ENCODE data around the gene MED9. TPM values are rescaled to one million over a fixed set of nuclear protein-coding genes. Genes with fewer than 3 reads are reported as not detected.

Gene MED9
- total and polyA plus RNA-seq, 2 donors (not counting 3 experiments of a cell fraction or from before 2014, with no cell fraction given) = 15.1 to 18.2 TPM

DNA sequence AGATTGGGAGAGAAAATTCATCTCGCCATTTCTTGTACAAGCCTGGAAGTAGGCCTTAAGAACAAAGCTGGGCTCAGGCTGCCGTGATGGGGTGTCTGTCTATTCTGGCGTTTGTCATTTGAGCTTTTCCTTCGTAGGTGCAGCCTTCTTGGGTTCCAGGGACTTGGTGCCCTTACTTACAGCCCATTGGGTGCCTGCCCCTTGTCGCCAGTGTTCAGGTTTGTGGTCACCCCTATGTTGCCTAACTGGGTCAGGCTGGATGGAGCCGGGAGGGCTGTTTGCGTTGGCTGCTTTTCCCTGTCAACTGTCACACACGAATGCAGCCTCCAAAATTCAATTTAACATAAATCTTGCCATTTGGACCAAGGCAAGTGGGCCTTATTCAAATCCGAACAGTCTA lies 23.7 kb upstream of the MED9 start:
- Histone ChIP-seq H3K9ac (replicated peaks; ENCODE audit: extremely low read depth, insufficient read depth, low read length) (no peak overlapping the region), H3K27me3 (ENCODE audit: control insufficient read depth in 2 of 2, insufficient read depth in 2 of 2, low read length in 2 of 2) (peaks cover 0 to 13% of the 10 kb centered on the region in 2 experiments), H3K9me1 (replicated peaks; ENCODE audit: control insufficient read depth, extremely low read depth, insufficient read depth, low read length) (no peaks in the 10 kb centered on the region), H3K4me2 (ENCODE audit: insufficient read depth, low read length) (no peak overlapping the region), H3K9me3 (replicated peaks; ENCODE audit: control insufficient read depth, insufficient read depth, low read length) (no peaks in the 10 kb centered on the region), H2AFZ (ENCODE audit: low read depth, low read length) (no peak overlapping the region), H3K4me1 (ENCODE audit: control insufficient read depth, extremely low read depth, insufficient read depth, low read length) (peaks cover 2% of the 10 kb centered on the region), H3K27ac (ENCODE audit: insufficient read depth, low read depth, low read length) (no peak overlapping the region), H4K20me1 (replicated peaks; ENCODE audit: control insufficient read depth, extremely low read depth, insufficient read depth, low read length) (no peaks in the 10 kb centered on the region), H3K79me2 (ENCODE audit: control insufficient read depth, insufficient read depth, low read length) (no peaks in the 10 kb centered on the region), H3K36me3 (ENCODE audit: control insufficient read depth in 2 of 2, extremely low read depth in 1 of 2, insufficient read depth in 2 of 2, low read length in 2 of 2) (no peaks in the 10 kb centered on the region), H3K4me3 (replicated peaks in 1 of 3; ENCODE audit: insufficient read depth in 1 of 3, low read depth in 1 of 3, low read length in 3 of 3) (no peak overlapping the region)
- dilution Hi-C loops (cut with MboI; ENCODE audit: extremely low pct_ligation_motif_present, low sequenced_read_pairs) (no loop called here), intact Hi-C loops (cut with micrococcal nuclease) (no loop called here)
- FAIRE-seq (no peak), DNase-seq (ENCODE audit: low read depth, low spot score) (no peak)
- ChIA-PET CTCF (no interaction called here), POLR2A (interaction anchor here (0.6 kb wide), 1 partner anchor 43 kb away, joined by 3 read pairs; the partner anchor contains the start of gene RASD1)
- BruUV-seq (replicated peaks) = no TSS peak
- TF ChIP-seq, protein P1, sequence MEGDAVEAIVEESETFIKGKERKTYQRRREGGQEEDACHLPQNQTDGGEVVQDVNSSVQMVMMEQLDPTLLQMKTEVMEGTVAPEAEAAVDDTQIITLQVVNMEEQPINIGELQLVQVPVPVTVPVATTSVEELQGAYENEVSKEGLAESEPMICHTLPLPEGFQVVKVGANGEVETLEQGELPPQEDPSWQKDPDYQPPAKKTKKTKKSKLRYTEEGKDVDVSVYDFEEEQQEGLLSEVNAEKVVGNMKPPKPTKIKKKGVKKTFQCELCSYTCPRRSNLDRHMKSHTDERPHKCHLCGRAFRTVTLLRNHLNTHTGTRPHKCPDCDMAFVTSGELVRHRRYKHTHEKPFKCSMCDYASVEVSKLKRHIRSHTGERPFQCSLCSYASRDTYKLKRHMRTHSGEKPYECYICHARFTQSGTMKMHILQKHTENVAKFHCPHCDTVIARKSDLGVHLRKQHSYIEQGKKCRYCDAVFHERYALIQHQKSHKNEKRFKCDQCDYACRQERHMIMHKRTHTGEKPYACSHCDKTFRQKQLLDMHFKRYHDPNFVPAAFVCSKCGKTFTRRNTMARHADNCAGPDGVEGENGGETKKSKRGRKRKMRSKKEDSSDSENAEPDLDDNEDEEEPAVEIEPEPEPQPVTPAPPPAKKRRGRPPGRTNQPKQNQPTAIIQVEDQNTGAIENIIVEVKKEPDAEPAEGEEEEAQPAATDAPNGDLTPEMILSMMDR (IDR thresholded peaks at IDR 0.05; ENCODE audit: extremely low read depth in 1 of 2, insufficient read depth in 1 of 2, low read depth in 1 of 2, low read length in 2 of 2) = no peak
- TF ChIP-seq POLR2A (IDR thresholded peaks at IDR 0.05; ENCODE audit: low read depth, low read length) (no peak), FOS (IDR thresholded peaks at IDR 0.05; ENCODE audit: borderline replicate concordance, insufficient read depth, low read length) (no peak), MYC (IDR thresholded peaks at IDR 0.05; ENCODE audit: low read depth, low read length) (no peak), JUN (IDR thresholded peaks at IDR 0.05; ENCODE audit: borderline replicate concordance, insufficient read depth, insufficient read length, low read depth) (no peak), GATA2 (IDR thresholded peaks at IDR 0.05; ENCODE audit: insufficient read depth, insufficient read length, low read depth, low read length) (no peak), EZH2 (IDR thresholded peaks at IDR 0.05; ENCODE audit: borderline replicate concordance, low read depth, low read length, severe bottlenecking) (no peak), POLR2AphosphoS5 (IDR thresholded peaks at IDR 0.05; ENCODE audit: insufficient read depth, low read depth, low read length) (no peak)
- TF ChIP-seq, protein P2, sequence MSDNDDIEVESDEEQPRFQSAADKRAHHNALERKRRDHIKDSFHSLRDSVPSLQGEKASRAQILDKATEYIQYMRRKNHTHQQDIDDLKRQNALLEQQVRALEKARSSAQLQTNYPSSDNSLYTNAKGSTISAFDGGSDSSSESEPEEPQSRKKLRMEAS (IDR thresholded peaks at IDR 0.05; ENCODE audit: insufficient read depth, insufficient read length) = no peak

Data from endothelial cell of umbilical vein (primary cell).